ENCODE measurements around the gene HOXC13.

DNA sequence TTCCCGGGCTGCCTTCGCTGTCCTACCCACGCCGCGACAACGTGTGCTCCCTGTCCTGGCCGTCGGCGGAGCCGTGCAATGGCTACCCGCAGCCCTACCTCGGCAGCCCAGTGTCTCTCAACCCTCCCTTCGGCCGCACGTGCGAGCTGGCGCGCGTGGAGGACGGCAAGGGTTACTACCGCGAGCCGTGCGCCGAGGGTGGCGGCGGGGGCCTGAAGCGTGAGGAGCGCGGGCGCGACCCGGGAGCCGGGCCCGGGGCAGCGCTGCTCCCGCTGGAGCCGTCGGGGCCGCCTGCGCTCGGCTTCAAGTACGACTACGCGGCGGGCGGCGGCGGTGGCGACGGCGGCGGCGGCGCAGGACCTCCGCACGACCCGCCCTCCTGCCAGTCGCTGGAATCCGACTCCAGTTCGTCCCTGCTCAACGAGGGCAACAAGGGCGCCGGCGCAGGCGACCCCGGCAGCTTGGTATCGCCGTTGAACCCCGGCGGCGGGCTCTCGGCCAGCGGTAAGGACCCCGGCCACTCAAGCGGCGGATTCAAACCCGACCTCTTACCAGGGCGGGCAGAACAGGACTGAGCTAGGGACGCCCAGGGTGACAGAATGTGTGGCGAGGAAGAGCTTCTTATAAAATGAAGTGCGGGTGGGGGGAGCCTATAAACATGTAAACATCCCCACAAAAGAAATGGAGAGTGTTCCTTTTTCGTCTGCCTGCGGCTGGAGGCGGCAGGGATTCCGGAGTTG lies 16.6 kb downstream of the HOXC13 start:
- TF ChIP-seq POLR2AphosphoS5 (IDR thresholded peaks at IDR 0.05) (no peak), POLR2A (IDR thresholded peaks at IDR 0.05; ENCODE audit: low read depth) (no peak), EP300 (IDR thresholded peaks at IDR 0.05) (no peak)
- TF ChIP-seq, protein P1, sequence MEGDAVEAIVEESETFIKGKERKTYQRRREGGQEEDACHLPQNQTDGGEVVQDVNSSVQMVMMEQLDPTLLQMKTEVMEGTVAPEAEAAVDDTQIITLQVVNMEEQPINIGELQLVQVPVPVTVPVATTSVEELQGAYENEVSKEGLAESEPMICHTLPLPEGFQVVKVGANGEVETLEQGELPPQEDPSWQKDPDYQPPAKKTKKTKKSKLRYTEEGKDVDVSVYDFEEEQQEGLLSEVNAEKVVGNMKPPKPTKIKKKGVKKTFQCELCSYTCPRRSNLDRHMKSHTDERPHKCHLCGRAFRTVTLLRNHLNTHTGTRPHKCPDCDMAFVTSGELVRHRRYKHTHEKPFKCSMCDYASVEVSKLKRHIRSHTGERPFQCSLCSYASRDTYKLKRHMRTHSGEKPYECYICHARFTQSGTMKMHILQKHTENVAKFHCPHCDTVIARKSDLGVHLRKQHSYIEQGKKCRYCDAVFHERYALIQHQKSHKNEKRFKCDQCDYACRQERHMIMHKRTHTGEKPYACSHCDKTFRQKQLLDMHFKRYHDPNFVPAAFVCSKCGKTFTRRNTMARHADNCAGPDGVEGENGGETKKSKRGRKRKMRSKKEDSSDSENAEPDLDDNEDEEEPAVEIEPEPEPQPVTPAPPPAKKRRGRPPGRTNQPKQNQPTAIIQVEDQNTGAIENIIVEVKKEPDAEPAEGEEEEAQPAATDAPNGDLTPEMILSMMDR (IDR thresholded peaks at IDR 0.05): no peak
